Vagina (tissue), 2 donors: Measurements from ENCODE around the gene SNX9. TPM values are rescaled to one million over a fixed set of nuclear protein-coding genes. Genes with fewer than 3 reads are reported as not detected.

Source experiments
- DNase-seq, 2 donors: peaks; one replicate each; pipeline ENCODE4 v3.0.0-alpha.2; 2017; ENCODE audit errors: extremely low spot score in 2 of 2
- H3K27ac ChIP-seq: fragments of 200-600 bp; sonication (generic); one replicate; pipeline ENCODE4 v1.5.1; 2019
- H3K27me3 ChIP-seq: fragments of 200-600 bp; sonication (generic); one replicate; pipeline ENCODE4 v1.5.1; 2019
- H3K36me3 ChIP-seq, 2 donors: fragments of 200-600 bp; sonication (generic); one replicate each; pipeline ENCODE4 v1.5.1; 2017 to 2019
- H3K4me1 ChIP-seq: fragments of 200-600 bp; sonication (generic); one replicate; pipeline ENCODE4 v1.5.1; 2019
- H3K4me3 ChIP-seq, 2 donors: fragments of 200-600 bp; sonication (generic); 1 replicate in 1 of 2; 2 replicates in 1 of 2; pipeline ENCODE4 v1.5.1; 2016 to 2019
- H3K9me3 ChIP-seq: fragments of 200-600 bp; sonication (generic); one replicate; pipeline ENCODE4 v1.5.1; 2019
- POLR2A ChIP-seq, 2 donors: fragments of 450-650 bp; IDR thresholded peaks; one replicate each; pipeline ENCODE4 v1.6.1; 2017; ENCODE audit warnings: antibody characterized with exemption in 2 of 2, mild to moderate bottlenecking in 2 of 2, moderate library complexity in 2 of 2
- POLR2AphosphoS5 ChIP-seq, 2 donors: sonication (generic); formaldehyde crosslinking; IDR thresholded peaks; one replicate each; pipeline ENCODE4 v1.9.0; 2017; ENCODE audit warnings: antibody characterized with exemption in 2 of 2, mild to moderate bottlenecking in 2 of 2, low read depth in 1 of 2; ENCODE audit not compliant: insufficient read depth in 1 of 2
- intact Hi-C: fragments of 100-400 bp; cut with DNase I; formaldehyde crosslinking; loops from one replicate; pipeline ENCODE4 v1.15.1; 2023
- total RNA-seq: library from RNA; depleted of rRNA; stranded (reverse); fragments of >200 nt; gene quantifications from one replicate; pipeline ENCODE4 v1.2.3, GENCODE V29; 2016
- TF ChIP-seq, protein P1 (sequence below), 3 experiments: fragments of 450-650 bp in 2 of 3; fragments of 200-600 bp in 1 of 3; sonication (generic) in 1 of 3; IDR thresholded peaks; one replicate each; pipeline ENCODE4 v1.5.1; 2017 to 2019; ENCODE audit warnings: antibody characterized with exemption in 3 of 3, mild to moderate bottlenecking in 2 of 3, moderate library complexity in 2 of 3

Gene SNX9
- total RNA-seq, 1 donor from 2014 or later = 61.4 TPM

GRCh38 chr6:157845493-157846259 lies 22.6 kb downstream of the SNX9 start:
- peaks cover 93% of the 10 kb centered on the region for H3K4me1 ChIP-seq
- DNase-seq = no peak
- no peak overlapping the region for H3K27ac ChIP-seq
- no peak overlapping the region for H3K4me3 ChIP-seq
- no peaks in the 10 kb centered on the region for H3K9me3 ChIP-seq
- no peaks in the 10 kb centered on the region for H3K36me3 ChIP-seq
- intact Hi-C loops = no loop called here
- TF ChIP-seq POLR2AphosphoS5 (IDR thresholded peaks at IDR 0.05; ENCODE audit: insufficient read depth in 1 of 2, low read depth in 1 of 2) = no peak
- TF ChIP-seq POLR2A (IDR thresholded peaks at IDR 0.05) = no peak
- TF ChIP-seq, protein P1, sequence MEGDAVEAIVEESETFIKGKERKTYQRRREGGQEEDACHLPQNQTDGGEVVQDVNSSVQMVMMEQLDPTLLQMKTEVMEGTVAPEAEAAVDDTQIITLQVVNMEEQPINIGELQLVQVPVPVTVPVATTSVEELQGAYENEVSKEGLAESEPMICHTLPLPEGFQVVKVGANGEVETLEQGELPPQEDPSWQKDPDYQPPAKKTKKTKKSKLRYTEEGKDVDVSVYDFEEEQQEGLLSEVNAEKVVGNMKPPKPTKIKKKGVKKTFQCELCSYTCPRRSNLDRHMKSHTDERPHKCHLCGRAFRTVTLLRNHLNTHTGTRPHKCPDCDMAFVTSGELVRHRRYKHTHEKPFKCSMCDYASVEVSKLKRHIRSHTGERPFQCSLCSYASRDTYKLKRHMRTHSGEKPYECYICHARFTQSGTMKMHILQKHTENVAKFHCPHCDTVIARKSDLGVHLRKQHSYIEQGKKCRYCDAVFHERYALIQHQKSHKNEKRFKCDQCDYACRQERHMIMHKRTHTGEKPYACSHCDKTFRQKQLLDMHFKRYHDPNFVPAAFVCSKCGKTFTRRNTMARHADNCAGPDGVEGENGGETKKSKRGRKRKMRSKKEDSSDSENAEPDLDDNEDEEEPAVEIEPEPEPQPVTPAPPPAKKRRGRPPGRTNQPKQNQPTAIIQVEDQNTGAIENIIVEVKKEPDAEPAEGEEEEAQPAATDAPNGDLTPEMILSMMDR (IDR thresholded peaks at IDR 0.05) = no peak
- no peaks in the 10 kb centered on the region for H3K27me3 ChIP-seq

DNA sequence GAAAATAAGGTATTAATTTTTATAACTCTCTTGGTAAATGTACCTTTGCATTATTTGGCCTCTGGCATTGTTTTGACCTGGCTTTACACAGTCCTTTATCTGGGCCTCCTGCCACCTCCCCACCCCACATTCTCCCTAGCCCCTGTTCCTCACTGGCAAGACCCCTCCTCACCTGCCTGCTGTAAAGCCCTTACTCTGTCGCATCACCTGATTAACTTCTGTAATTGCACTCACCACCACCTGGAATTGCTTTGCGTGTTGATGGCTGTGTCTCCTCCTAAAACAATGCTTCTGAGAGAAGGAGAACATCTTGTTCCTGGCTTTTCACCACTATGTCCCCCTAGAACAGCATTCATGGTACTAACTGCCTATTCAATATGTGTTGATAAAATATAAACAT lies 24.8 kb downstream of the SNX9 start:
- Histone ChIP-seq H3K27ac (no peak overlapping the region), H3K27me3 (no peaks in the 10 kb centered on the region), H3K36me3 (no peaks in the 10 kb centered on the region), H3K4me3 (no peak overlapping the region), H3K9me3 (peaks cover 4% of the 10 kb centered on the region), H3K4me1 (peaks cover 73% of the 10 kb centered on the region)
- TF ChIP-seq POLR2AphosphoS5 (IDR thresholded peaks at IDR 0.05; ENCODE audit: insufficient read depth in 1 of 2, low read depth in 1 of 2) = no peak
- TF ChIP-seq, protein P1 (IDR thresholded peaks at IDR 0.05) = no peak
- no peak for TF ChIP-seq POLR2A (IDR thresholded peaks at IDR 0.05)
- intact Hi-C loops = no loop called here
- no peak for DNase-seq

- peak in 1 of 2 donors; percentile 24 for TF ChIP-seq POLR2AphosphoS5 (IDR thresholded peaks at IDR 0.05; ENCODE audit: insufficient read depth in 1 of 2, low read depth in 1 of 2)
- TF ChIP-seq, protein P1 (IDR thresholded peaks at IDR 0.05) = no peak
- no peak for DNase-seq
- peaks cover 64% of the 10 kb centered on the region for H3K4me1 ChIP-seq
- no peaks in the 10 kb centered on the region for H3K27me3 ChIP-seq
- H3K27ac ChIP-seq = no peak overlapping the region
- no peaks in the 10 kb centered on the region for H3K36me3 ChIP-seq
- intact Hi-C loops = no loop called here
- peaks cover 6% of the 10 kb centered on the region for H3K9me3 ChIP-seq
- H3K4me3 ChIP-seq = no peak overlapping the region
Observed at GRCh38 chr6:157848693-157849092, 25.6 kb downstream of the SNX9 start.

DNA sequence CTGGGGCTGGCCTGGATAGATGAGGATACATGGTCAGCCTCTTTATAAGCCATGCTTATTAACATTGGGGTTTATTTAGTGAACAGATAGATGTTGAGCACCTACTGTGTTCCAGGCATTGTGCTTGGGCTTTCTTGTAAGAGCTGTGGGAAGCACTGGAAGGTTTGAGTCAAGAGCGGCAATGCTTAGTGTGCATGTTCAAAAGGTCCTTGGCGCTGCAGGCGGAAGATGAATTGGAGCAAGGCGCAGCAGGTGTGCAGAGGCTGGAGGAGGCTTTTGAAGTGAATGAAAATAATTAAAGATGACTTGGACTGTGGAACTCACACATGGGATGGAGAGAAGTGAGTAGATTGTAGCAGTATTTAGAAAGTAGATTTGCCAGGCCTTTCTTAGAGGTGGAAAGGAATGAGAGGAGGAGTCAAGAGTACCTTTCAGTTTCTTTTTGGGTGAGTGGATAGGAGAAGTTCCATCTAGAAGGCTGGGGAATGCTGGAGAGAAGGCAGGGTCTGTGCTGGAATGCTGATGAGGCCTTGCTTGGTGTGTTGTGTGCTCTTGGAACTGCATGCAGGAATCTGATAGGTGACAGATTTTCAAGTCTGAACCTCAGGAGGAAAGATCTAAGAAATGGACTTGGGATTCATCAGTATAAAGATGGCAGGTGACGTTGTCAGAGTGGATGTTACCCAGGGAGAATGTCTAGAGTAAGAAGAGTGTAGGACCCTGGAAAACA lies 26.4 kb downstream of the SNX9 start:
- H3K27ac ChIP-seq = no peak overlapping the region
- peaks cover 59% of the 10 kb centered on the region for H3K4me1 ChIP-seq
- H3K27me3 ChIP-seq = no peaks in the 10 kb centered on the region
- intact Hi-C loops = no loop called here
- peaks cover 6% of the 10 kb centered on the region for H3K9me3 ChIP-seq
- TF ChIP-seq POLR2A (IDR thresholded peaks at IDR 0.05) = no peak
- TF ChIP-seq, protein P1 (IDR thresholded peaks at IDR 0.05) = no peak
- no peak for TF ChIP-seq POLR2AphosphoS5 (IDR thresholded peaks at IDR 0.05; ENCODE audit: insufficient read depth in 1 of 2, low read depth in 1 of 2)
- H3K36me3 ChIP-seq = no peaks in the 10 kb centered on the region
- H3K4me3 ChIP-seq = no peak overlapping the region
- DNase-seq = no peak

DNA sequence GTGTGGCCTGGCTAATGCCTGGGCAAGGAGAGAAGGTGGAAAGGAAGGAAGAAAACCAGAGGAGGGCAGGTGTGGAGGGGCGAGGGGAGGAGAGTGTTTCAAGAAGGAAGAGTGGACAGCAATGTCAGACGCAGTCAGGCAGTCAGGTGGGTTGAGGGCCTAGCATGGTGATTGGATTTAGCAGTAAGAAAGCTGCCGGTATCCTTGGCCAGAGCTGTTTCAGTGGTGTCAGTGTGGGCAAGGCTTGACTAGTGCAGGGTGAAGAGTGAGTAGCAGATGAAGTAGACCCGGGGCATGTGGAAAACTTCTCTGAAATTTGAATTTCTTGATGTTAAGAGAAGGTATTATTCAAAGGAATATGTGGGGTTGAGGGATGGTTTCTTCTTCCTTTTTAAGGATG lies 27.0 kb downstream of the SNX9 start:
- H3K4me1 ChIP-seq = peaks cover 56% of the 10 kb centered on the region

More for the DNA sequence above, 27.0 kb downstream of the SNX9 start:
- no peak for DNase-seq
- Histone ChIP-seq H3K27me3 (no peaks in the 10 kb centered on the region), H3K9me3 (peaks cover 6% of the 10 kb centered on the region), H3K4me3 (no peak overlapping the region), H3K36me3 (no peaks in the 10 kb centered on the region), H3K27ac (no peak overlapping the region)
- intact Hi-C loops = no loop called here
- TF ChIP-seq, protein P1 (IDR thresholded peaks at IDR 0.05) = no peak
- TF ChIP-seq POLR2AphosphoS5 (IDR thresholded peaks at IDR 0.05; ENCODE audit: insufficient read depth in 1 of 2, low read depth in 1 of 2) = no peak
- no peak for TF ChIP-seq POLR2A (IDR thresholded peaks at IDR 0.05)
